Measurements from ENCODE around the gene SAMM50.

Gene SAMM50

GRCh38 chr22:44025171-44026065, 70.2 kb downstream of the SAMM50 start:
- Histone ChIP-seq H2AFZ (ENCODE audit: low read depth, low read length) (no peak overlapping the region), H3K4me1 (ENCODE audit: insufficient read depth, low read length) (no peaks in the 10 kb centered on the region)

GRCh38 chr22:44026066-44026629, 70.9 kb downstream of the SAMM50 start:
- no peaks in the 10 kb centered on the region for H3K4me1 ChIP-seq (ENCODE audit: insufficient read depth, low read length)
- no peaks in the 10 kb centered on the region for H3K27me3 ChIP-seq (ENCODE audit: insufficient read depth, low read length)
- no peaks in the 10 kb centered on the region for H3K9me3 ChIP-seq (ENCODE audit: low read length)
- no peak overlapping the region for H2AFZ ChIP-seq (ENCODE audit: low read depth, low read length)
- H3K4me3 ChIP-seq (ENCODE audit: low read length) = no peak overlapping the region
- no peaks in the 10 kb centered on the region for H3K36me3 ChIP-seq (ENCODE audit: insufficient read depth, low read length)

More at GRCh38 chr22:44025171-44026065, 70.2 kb downstream of the SAMM50 start:
- Histone ChIP-seq H3K36me3 (ENCODE audit: insufficient read depth, low read length) (no peaks in the 10 kb centered on the region), H3K27me3 (ENCODE audit: insufficient read depth, low read length) (no peaks in the 10 kb centered on the region), H3K4me3 (ENCODE audit: low read length) (no peak overlapping the region), H3K9me3 (ENCODE audit: low read length) (no peaks in the 10 kb centered on the region)

- Histone ChIP-seq H3K4me1 (ENCODE audit: insufficient read depth, low read length) (no peaks in the 10 kb centered on the region), H3K27me3 (ENCODE audit: insufficient read depth, low read length) (no peaks in the 10 kb centered on the region), H3K9me3 (ENCODE audit: low read length) (no peaks in the 10 kb centered on the region), H2AFZ (ENCODE audit: low read depth, low read length) (no peak overlapping the region), H3K4me3 (ENCODE audit: low read length) (no peak overlapping the region), H3K36me3 (ENCODE audit: insufficient read depth, low read length) (no peaks in the 10 kb centered on the region)
These were observed 71.6 kb downstream of the SAMM50 start for GRCh38 chr22:44026630-44027511.

GRCh38 chr22:44028091-44028490, 72.8 kb downstream of the SAMM50 start:
- H2AFZ ChIP-seq (ENCODE audit: low read depth, low read length) = no peak overlapping the region
- H3K36me3 ChIP-seq (ENCODE audit: insufficient read depth, low read length) = no peaks in the 10 kb centered on the region
- H3K4me3 ChIP-seq (ENCODE audit: low read length) = no peak overlapping the region
- H3K4me1 ChIP-seq (ENCODE audit: insufficient read depth, low read length) = no peaks in the 10 kb centered on the region
- no peaks in the 10 kb centered on the region for H3K27me3 ChIP-seq (ENCODE audit: insufficient read depth, low read length)
- H3K9me3 ChIP-seq (ENCODE audit: low read length) = no peaks in the 10 kb centered on the region

GRCh38 chr22:44029069-44029468, 73.8 kb downstream of the SAMM50 start:
- H3K4me3 ChIP-seq (ENCODE audit: low read length) = no peak overlapping the region

GRCh38 chr22:44030051-44030701, 74.9 kb downstream of the SAMM50 start:
- Histone ChIP-seq H3K4me3 (ENCODE audit: low read length) (no peak overlapping the region), H3K9me3 (ENCODE audit: low read length) (no peaks in the 10 kb centered on the region), H3K27me3 (ENCODE audit: insufficient read depth, low read length) (no peaks in the 10 kb centered on the region), H3K36me3 (ENCODE audit: insufficient read depth, low read length) (no peaks in the 10 kb centered on the region), H2AFZ (ENCODE audit: low read depth, low read length) (no peak overlapping the region), H3K4me1 (ENCODE audit: insufficient read depth, low read length) (no peaks in the 10 kb centered on the region)

More at GRCh38 chr22:44029069-44029468, 73.8 kb downstream of the SAMM50 start:
- no peaks in the 10 kb centered on the region for H3K36me3 ChIP-seq (ENCODE audit: insufficient read depth, low read length)
- no peak overlapping the region for H2AFZ ChIP-seq (ENCODE audit: low read depth, low read length)
- H3K4me1 ChIP-seq (ENCODE audit: insufficient read depth, low read length) = no peaks in the 10 kb centered on the region
- no peaks in the 10 kb centered on the region for H3K27me3 ChIP-seq (ENCODE audit: insufficient read depth, low read length)
- H3K9me3 ChIP-seq (ENCODE audit: low read length) = no peaks in the 10 kb centered on the region

GRCh38 chr22:44030702-44031082, 75.5 kb downstream of the SAMM50 start:
- no peak overlapping the region for H2AFZ ChIP-seq (ENCODE audit: low read depth, low read length)
- H3K27me3 ChIP-seq (ENCODE audit: insufficient read depth, low read length) = no peaks in the 10 kb centered on the region
- no peaks in the 10 kb centered on the region for H3K36me3 ChIP-seq (ENCODE audit: insufficient read depth, low read length)
- H3K9me3 ChIP-seq (ENCODE audit: low read length) = no peaks in the 10 kb centered on the region
- H3K4me3 ChIP-seq (ENCODE audit: low read length) = no peak overlapping the region
- no peaks in the 10 kb centered on the region for H3K4me1 ChIP-seq (ENCODE audit: insufficient read depth, low read length)

GRCh38 chr22:44031158-44031952, 76.1 kb downstream of the SAMM50 start:
- Histone ChIP-seq H3K36me3 (ENCODE audit: insufficient read depth, low read length) (no peaks in the 10 kb centered on the region), H2AFZ (ENCODE audit: low read depth, low read length) (no peak overlapping the region), H3K4me1 (ENCODE audit: insufficient read depth, low read length) (no peaks in the 10 kb centered on the region), H3K4me3 (ENCODE audit: low read length) (no peak overlapping the region), H3K27me3 (ENCODE audit: insufficient read depth, low read length) (no peaks in the 10 kb centered on the region), H3K9me3 (ENCODE audit: low read length) (no peaks in the 10 kb centered on the region)

GRCh38 chr22:44032126-44032730, 77.0 kb downstream of the SAMM50 start:
- Histone ChIP-seq H2AFZ (ENCODE audit: low read depth, low read length) (no peak overlapping the region), H3K27me3 (ENCODE audit: insufficient read depth, low read length) (no peaks in the 10 kb centered on the region), H3K9me3 (ENCODE audit: low read length) (no peaks in the 10 kb centered on the region)

GRCh38 chr22:44033287-44033686, 78.0 kb downstream of the SAMM50 start:
- H3K36me3 ChIP-seq (ENCODE audit: insufficient read depth, low read length) = no peaks in the 10 kb centered on the region
- no peak overlapping the region for H2AFZ ChIP-seq (ENCODE audit: low read depth, low read length)
- H3K9me3 ChIP-seq (ENCODE audit: low read length) = no peaks in the 10 kb centered on the region
- H3K27me3 ChIP-seq (ENCODE audit: insufficient read depth, low read length) = no peaks in the 10 kb centered on the region
- no peaks in the 10 kb centered on the region for H3K4me1 ChIP-seq (ENCODE audit: insufficient read depth, low read length)
- H3K4me3 ChIP-seq (ENCODE audit: low read length) = no peak overlapping the region

More at GRCh38 chr22:44032126-44032730, 77.0 kb downstream of the SAMM50 start:
- no peaks in the 10 kb centered on the region for H3K36me3 ChIP-seq (ENCODE audit: insufficient read depth, low read length)
- H3K4me3 ChIP-seq (ENCODE audit: low read length) = no peak overlapping the region
- H3K4me1 ChIP-seq (ENCODE audit: insufficient read depth, low read length) = no peaks in the 10 kb centered on the region

- Histone ChIP-seq H3K4me1 (ENCODE audit: insufficient read depth, low read length) (no peaks in the 10 kb centered on the region), H3K36me3 (ENCODE audit: insufficient read depth, low read length) (no peaks in the 10 kb centered on the region), H2AFZ (ENCODE audit: low read depth, low read length) (no peak overlapping the region), H3K4me3 (ENCODE audit: low read length) (no peak overlapping the region), H3K9me3 (ENCODE audit: low read length) (no peaks in the 10 kb centered on the region), H3K27me3 (ENCODE audit: insufficient read depth, low read length) (no peaks in the 10 kb centered on the region)
These were observed 78.5 kb downstream of the SAMM50 start for GRCh38 chr22:44033694-44034093.

Measured in neuron (in vitro differentiated cells).